K562 (cell line): ENCODE results near the gene PSMA2. TPM values are rescaled to one million over a fixed set of nuclear protein-coding genes. Genes with fewer than 3 reads are reported as not detected.

Experiments used
- CHD4 ChIP-seq: fragments of 200-600 bp; sonication (generic); IDR thresholded peaks from 3 replicates; pipeline ENCODE4 v1.6.1; 2012; ENCODE audit warnings: low read depth, mild to moderate bottlenecking, mixed read lengths, low read length, inconsistent platforms; ENCODE audit not compliant: insufficient read depth, insufficient replicate concordance, poor library complexity, severe bottlenecking
- CXXC5 ChIP-seq: fragments of 250-450 bp; sonication (Bioruptor Pico); IDR thresholded peaks from 2 replicates; pipeline ENCODE4 v1.8.0; 2022; ENCODE audit warnings: inconsistent platforms, mild to moderate bottlenecking, moderate library complexity
- HDAC6 ChIP-seq: IDR thresholded peaks from 2 replicates; pipeline ENCODE4 v1.6.1; 2012; ENCODE audit warnings: low read depth, mild to moderate bottlenecking, control low read depth, inconsistent platforms, low read length, moderate library complexity
- KDM1A ChIP-seq, 2 experiments: fragments of 450-650 bp; IDR thresholded peaks; 2 replicates each; pipeline ENCODE4 v1.6.1; 2016; ENCODE audit warnings: mild to moderate bottlenecking in 2 of 2
- MIER1 ChIP-seq: fragments of 450-650 bp; IDR thresholded peaks from 2 replicates; pipeline ENCODE4 v1.6.1; 2016; ENCODE audit warnings: antibody characterized with exemption, mild to moderate bottlenecking, low read depth
- NFE2L1 ChIP-seq: fragments of 450-650 bp; IDR thresholded peaks from 2 replicates; pipeline ENCODE4 v1.6.1; 2016; ENCODE audit warnings: missing genetic modification characterization, low read depth, mild to moderate bottlenecking, missing compliant biosample characterization, moderate library complexity, borderline replicate concordance
- NR2C1 ChIP-seq, 2 experiments: fragments of 450-650 bp; IDR thresholded peaks; 2 replicates each; pipeline ENCODE4 v1.6.1; 2017; ENCODE audit warnings: mild to moderate bottlenecking in 2 of 2, antibody characterized with exemption in 1 of 2, inconsistent platforms in 1 of 2, missing compliant biosample characterization in 1 of 2, missing genetic modification characterization in 1 of 2
- RBM39 ChIP-seq: fragments of 200-400 bp; formaldehyde crosslinking; optimal IDR thresholded peaks from 2 replicates; pipeline ENCODE3; 2018; ENCODE audit warnings: low read depth, low read length
- STAG1 ChIP-seq: sonication (generic); formaldehyde crosslinking; IDR thresholded peaks from 2 replicates; pipeline ENCODE4 v1.5.0; 2020; ENCODE audit warnings: missing genetic modification reagents, borderline replicate concordance
- ZNF239 ChIP-seq: fragments of 250-450 bp; sonication (Bioruptor Pico); IDR thresholded peaks from 2 replicates; pipeline ENCODE4 v1.4.0; 2020; ENCODE audit warnings: mild to moderate bottlenecking
- ZNF324 ChIP-seq: fragments of 250-450 bp; sonication (Bioruptor Pico); IDR thresholded peaks from 2 replicates; pipeline ENCODE4 v1.4.0; 2020; ENCODE audit warnings: mild to moderate bottlenecking
- polyA plus RNA-seq, 8 experiments: library from polyadenylated mRNA; depleted of rRNA in 4 of 8; stranded (reverse) in 5 of 8; unstranded in 3 of 8; fragments of >200 nt; fragmentation: Nextera tagmentation in 2 of 8; fragmentation: Illumina TruSeq in 1 of 8; extraction: Ambion mirVana in 2 of 8; extraction: Trizol in 1 of 8; gene quantifications; 2 replicates each; pipeline versions ENCODE4 v1.2.1 to v1.2.3, GENCODE V29; 2011 to 2014; ENCODE audit warnings: inconsistent platforms in 1 of 8, missing spikeins in 1 of 8
- total RNA-seq, 7 experiments: library from RNA; depleted of rRNA in 6 of 7; stranded (reverse); fragments of >200 nt in 6 of 7; fragmentation: Illumina TruSeq in 2 of 7; extraction: Trizol in 2 of 7; gene quantifications; 2 replicates each; pipeline versions ENCODE4 v1.2.1 to v1.2.3, GENCODE V29; 2011 to 2021; ENCODE audit warnings: low replicate concordance in 1 of 7
- TF ChIP-seq, protein P1 (sequence below): sonication (generic); formaldehyde crosslinking; IDR thresholded peaks from 2 replicates; pipeline ENCODE4 v1.8.1; 2023; ENCODE audit warnings: mild to moderate bottlenecking, missing genetic modification reagents, moderate library complexity
- TF ChIP-seq, protein P2 (sequence below): fragments of 250-450 bp; sonication (Bioruptor Pico); IDR thresholded peaks from 2 replicates; pipeline ENCODE4 v1.5.0; 2022; ENCODE audit warnings: mild to moderate bottlenecking
- TF ChIP-seq, protein P3 (sequence below), 2 experiments: fragments of 450-650 bp; IDR thresholded peaks; 2 replicates each; pipeline ENCODE4 v1.6.1; 2016
- TF ChIP-seq, protein P4 (sequence below): IDR thresholded peaks from 3 replicates; pipeline ENCODE4 v1.6.1; 2011; ENCODE audit warnings: borderline replicate concordance, mild to moderate bottlenecking; ENCODE audit not compliant: insufficient read length, insufficient read depth
- TF ChIP-seq, protein P5 (sequence below): sonication (generic); formaldehyde crosslinking; IDR thresholded peaks from 2 replicates; pipeline ENCODE4 v1.8.0; 2022; ENCODE audit warnings: missing genetic modification reagents, mild to moderate bottlenecking, borderline replicate concordance
- TF ChIP-seq, protein P6 (sequence below): sonication (generic); formaldehyde crosslinking; IDR thresholded peaks from 2 replicates; pipeline ENCODE4 v1.8.0; 2022; ENCODE audit warnings: mild to moderate bottlenecking, missing genetic modification reagents

PSMA2 gene
- total and polyA plus RNA-seq, 9 of the 15 experiments (the other 6 are each of a cell fraction or from before 2014, with no cell fraction given): 91.7 to 1,070 (median 213) TPM

DNA sequence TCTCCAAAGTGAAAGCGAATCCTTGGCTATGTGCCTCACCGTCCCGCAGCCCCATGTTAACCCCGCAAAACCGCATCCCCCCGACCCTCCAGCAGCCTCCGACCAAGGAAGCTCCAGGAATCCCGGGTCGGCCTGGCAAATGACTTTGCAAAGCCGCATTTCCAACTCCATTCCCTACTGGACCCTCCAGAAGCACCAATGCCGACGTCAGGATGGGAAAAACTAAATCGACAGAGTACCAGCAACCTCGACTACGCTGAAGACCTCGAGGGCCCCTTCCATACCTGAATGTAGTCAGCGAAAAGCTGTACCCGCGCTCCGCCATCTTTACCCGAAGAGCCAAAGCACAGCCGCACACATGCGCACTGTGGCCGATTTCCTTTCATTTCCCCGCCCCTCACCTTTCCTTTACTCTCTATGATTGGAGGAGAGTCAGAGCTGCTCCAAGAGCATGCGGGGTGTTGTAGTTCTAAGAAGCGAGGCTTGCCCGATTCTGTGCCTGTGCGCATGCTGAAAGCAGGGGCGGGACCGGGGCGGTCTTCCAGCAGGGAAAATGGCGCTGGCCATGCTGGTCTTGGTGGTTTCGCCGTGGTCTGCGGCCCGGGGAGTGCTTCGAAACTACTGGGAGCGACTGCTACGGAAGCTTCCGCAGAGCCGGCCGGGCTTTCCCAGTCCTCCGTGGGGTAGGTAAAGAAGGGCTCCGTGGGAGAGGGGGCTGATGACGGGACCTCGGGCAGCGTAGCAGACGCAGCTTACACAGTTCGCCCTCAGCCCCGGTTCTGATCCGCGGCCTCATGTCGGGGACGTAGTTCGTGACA is at the start of gene PSMA2, which contains the start of gene MRPL32 (continued):
- TF ChIP-seq RBM39: peak; percentile 29
- no peak for TF ChIP-seq HDAC6
- TF ChIP-seq, protein P1, sequence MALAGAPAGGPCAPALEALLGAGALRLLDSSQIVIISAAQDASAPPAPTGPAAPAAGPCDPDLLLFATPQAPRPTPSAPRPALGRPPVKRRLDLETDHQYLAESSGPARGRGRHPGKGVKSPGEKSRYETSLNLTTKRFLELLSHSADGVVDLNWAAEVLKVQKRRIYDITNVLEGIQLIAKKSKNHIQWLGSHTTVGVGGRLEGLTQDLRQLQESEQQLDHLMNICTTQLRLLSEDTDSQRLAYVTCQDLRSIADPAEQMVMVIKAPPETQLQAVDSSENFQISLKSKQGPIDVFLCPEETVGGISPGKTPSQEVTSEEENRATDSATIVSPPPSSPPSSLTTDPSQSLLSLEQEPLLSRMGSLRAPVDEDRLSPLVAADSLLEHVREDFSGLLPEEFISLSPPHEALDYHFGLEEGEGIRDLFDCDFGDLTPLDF: peak; percentile 11; the same call in 1 of the 2 replicates
- TF ChIP-seq CHD4: no peak
- TF ChIP-seq, protein P2, sequence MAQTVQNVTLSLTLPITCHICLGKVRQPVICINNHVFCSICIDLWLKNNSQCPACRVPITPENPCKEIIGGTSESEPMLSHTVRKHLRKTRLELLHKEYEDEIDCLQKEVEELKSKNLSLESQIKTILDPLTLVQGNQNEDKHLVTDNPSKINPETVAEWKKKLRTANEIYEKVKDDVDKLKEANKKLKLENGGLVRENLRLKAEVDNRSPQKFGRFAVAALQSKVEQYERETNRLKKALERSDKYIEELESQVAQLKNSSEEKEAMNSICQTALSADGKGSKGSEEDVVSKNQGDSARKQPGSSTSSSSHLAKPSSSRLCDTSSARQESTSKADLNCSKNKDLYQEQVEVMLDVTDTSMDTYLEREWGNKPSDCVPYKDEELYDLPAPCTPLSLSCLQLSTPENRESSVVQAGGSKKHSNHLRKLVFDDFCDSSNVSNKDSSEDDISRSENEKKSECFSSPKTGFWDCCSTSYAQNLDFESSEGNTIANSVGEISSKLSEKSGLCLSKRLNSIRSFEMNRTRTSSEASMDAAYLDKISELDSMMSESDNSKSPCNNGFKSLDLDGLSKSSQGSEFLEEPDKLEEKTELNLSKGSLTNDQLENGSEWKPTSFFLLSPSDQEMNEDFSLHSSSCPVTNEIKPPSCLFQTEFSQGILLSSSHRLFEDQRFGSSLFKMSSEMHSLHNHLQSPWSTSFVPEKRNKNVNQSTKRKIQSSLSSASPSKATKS (CRISPR knock-in tag): no peak
- TF ChIP-seq KDM1A (IDR thresholded peaks at IDR 0.05): no peak
- no peak for TF ChIP-seq NFE2L1 (tag)
- TF ChIP-seq, protein P3, sequence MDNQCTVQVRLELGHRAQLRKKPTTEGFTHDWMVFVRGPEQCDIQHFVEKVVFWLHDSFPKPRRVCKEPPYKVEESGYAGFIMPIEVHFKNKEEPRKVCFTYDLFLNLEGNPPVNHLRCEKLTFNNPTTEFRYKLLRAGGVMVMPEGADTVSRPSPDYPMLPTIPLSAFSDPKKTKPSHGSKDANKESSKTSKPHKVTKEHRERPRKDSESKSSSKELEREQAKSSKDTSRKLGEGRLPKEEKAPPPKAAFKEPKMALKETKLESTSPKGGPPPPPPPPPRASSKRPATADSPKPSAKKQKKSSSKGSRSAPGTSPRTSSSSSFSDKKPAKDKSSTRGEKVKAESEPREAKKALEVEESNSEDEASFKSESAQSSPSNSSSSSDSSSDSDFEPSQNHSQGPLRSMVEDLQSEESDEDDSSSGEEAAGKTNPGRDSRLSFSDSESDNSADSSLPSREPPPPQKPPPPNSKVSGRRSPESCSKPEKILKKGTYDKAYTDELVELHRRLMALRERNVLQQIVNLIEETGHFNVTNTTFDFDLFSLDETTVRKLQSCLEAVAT (IDR thresholded peaks at IDR 0.05): 0 out of 4 replicates have a peak, but pooled peaks of 1 of the 2 experiments have one; percentile 61
- TF ChIP-seq, protein P4, sequence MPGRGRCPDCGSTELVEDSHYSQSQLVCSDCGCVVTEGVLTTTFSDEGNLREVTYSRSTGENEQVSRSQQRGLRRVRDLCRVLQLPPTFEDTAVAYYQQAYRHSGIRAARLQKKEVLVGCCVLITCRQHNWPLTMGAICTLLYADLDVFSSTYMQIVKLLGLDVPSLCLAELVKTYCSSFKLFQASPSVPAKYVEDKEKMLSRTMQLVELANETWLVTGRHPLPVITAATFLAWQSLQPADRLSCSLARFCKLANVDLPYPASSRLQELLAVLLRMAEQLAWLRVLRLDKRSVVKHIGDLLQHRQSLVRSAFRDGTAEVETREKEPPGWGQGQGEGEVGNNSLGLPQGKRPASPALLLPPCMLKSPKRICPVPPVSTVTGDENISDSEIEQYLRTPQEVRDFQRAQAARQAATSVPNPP: no peak
- no peak for TF ChIP-seq STAG1 (CRISPR knock-in tag)
- no peak for TF ChIP-seq MIER1
- peak; percentile 40 for TF ChIP-seq CXXC5 (CRISPR knock-in tag)
- TF ChIP-seq, protein P5, sequence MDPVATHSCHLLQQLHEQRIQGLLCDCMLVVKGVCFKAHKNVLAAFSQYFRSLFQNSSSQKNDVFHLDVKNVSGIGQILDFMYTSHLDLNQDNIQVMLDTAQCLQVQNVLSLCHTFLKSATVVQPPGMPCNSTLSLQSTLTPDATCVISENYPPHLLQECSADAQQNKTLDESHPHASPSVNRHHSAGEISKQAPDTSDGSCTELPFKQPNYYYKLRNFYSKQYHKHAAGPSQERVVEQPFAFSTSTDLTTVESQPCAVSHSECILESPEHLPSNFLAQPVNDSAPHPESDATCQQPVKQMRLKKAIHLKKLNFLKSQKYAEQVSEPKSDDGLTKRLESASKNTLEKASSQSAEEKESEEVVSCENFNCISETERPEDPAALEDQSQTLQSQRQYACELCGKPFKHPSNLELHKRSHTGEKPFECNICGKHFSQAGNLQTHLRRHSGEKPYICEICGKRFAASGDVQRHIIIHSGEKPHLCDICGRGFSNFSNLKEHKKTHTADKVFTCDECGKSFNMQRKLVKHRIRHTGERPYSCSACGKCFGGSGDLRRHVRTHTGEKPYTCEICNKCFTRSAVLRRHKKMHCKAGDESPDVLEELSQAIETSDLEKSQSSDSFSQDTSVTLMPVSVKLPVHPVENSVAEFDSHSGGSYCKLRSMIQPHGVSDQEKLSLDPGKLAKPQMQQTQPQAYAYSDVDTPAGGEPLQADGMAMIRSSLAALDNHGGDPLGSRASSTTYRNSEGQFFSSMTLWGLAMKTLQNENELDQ: no peak
- no peak for TF ChIP-seq ZNF324 (CRISPR knock-in tag)
- no peak for TF ChIP-seq ZNF239 (CRISPR knock-in tag)
- TF ChIP-seq NR2C1 (IDR thresholded peaks at IDR 0.05): no peak
- peak; percentile 70 for TF ChIP-seq NR2C1 (tag; IDR thresholded peaks at IDR 0.05)
- TF ChIP-seq, protein P6, sequence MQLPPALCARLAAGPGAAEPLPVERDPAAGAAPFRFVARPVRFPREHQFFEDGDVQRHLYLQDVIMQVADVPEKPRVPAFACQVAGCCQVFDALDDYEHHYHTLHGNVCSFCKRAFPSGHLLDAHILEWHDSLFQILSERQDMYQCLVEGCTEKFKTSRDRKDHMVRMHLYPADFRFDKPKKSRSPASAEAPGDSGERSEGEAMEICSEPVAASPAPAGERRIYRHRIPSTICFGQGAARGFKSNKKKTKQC (CRISPR knock-in tag): peak; percentile 56; the same call in 1 of the 2 replicates
